ENCODE results near the gene RAPGEF4.

DNA sequence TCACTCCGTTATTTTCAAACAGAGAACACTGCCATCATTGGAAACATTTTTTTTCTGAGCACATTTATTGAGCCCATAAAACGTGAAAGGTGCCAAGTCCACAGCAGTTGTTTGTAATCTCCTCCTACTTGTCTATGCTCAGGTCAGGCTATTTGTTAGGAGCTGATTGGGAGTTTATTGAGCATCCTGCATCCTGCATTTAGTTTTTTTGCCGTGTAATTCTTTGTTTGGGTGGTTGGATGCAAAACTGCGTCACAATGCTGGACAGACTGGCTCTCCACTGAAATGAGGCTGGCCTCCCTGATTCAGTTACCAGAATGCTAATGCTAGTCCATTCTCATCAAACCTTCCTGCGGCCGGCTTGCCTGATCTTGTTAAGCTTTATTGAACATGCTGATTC, 71.4 kb downstream of the RAPGEF4 start:
- TF ChIP-seq, protein P1, sequence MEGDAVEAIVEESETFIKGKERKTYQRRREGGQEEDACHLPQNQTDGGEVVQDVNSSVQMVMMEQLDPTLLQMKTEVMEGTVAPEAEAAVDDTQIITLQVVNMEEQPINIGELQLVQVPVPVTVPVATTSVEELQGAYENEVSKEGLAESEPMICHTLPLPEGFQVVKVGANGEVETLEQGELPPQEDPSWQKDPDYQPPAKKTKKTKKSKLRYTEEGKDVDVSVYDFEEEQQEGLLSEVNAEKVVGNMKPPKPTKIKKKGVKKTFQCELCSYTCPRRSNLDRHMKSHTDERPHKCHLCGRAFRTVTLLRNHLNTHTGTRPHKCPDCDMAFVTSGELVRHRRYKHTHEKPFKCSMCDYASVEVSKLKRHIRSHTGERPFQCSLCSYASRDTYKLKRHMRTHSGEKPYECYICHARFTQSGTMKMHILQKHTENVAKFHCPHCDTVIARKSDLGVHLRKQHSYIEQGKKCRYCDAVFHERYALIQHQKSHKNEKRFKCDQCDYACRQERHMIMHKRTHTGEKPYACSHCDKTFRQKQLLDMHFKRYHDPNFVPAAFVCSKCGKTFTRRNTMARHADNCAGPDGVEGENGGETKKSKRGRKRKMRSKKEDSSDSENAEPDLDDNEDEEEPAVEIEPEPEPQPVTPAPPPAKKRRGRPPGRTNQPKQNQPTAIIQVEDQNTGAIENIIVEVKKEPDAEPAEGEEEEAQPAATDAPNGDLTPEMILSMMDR (IDR thresholded peaks at IDR 0.05; ENCODE audit: low read depth, low read length) = no peak
- TF ChIP-seq EZH2phosphoT487 (IDR thresholded peaks at IDR 0.05; ENCODE audit: low read depth) = no peak
